Endothelial cell of umbilical vein (primary cell): Measurements from ENCODE around the gene ELL2. TPM values are rescaled to one million over a fixed set of nuclear protein-coding genes. Genes with fewer than 3 reads are reported as not detected.

Experiments
- BruUV-seq: library from RNA; stranded (reverse); fragments of 400-500 nt; replicated peaks from 2 replicates; lab custom pipeline; 2021; lab: Mats Ljungman, UMichigan
- CTCF ChIA-PET: fragments of 300-600, 350-600 bp; sonication (Branson Sonifier 250); formaldehyde crosslinking; loops from one replicate; lab custom pipeline; 2021; ENCODE audit warnings: antibody characterized with exemption, inconsistent platforms; lab: Charles Lee
- POLR2A ChIA-PET: fragments of 300-600, 350-600 bp; sonication (Branson Sonifier 250); formaldehyde crosslinking; loops from one replicate; lab custom pipeline; 2021; ENCODE audit warnings: antibody characterized with exemption, inconsistent platforms; lab: Charles Lee
- DNase-seq: peaks from one replicate; pipeline ENCODE4 v3.0.0-alpha.2; 2011; ENCODE audit warnings: low read depth, low spot score
- FAIRE-seq: peaks from 2 replicates; lab custom pipeline; 2011; peaks lifted over from hg19 to GRCh38; lab: Jason Lieb, UNC
- H2AFZ ChIP-seq: 2 replicates; pipeline ENCODE4 v1.6.0; 2012; ENCODE audit warnings: low read depth, low read length, control low read depth, inconsistent platforms
- H3K27ac ChIP-seq: 2 replicates; pipeline ENCODE4 v1.5.1; 2011; ENCODE audit warnings: low read depth, mild to moderate bottlenecking, control low read depth, low read length, moderate library complexity; ENCODE audit not compliant: insufficient read depth
- H3K27me3 ChIP-seq, 2 experiments: 2 replicates each; pipeline versions ENCODE4 v1.6.0 to v1.6.1; 2011; ENCODE audit warnings: low read length in 2 of 2, mixed read lengths in 1 of 2; ENCODE audit not compliant: control insufficient read depth in 2 of 2, insufficient read depth in 2 of 2
- H3K36me3 ChIP-seq, 2 experiments: 2 replicates in 1 of 2; 3 replicates in 1 of 2; pipeline ENCODE4 v1.5.1; 2011; ENCODE audit warnings: low read length in 2 of 2, mild to moderate bottlenecking in 1 of 2, moderate library complexity in 1 of 2; ENCODE audit not compliant: control insufficient read depth in 2 of 2, insufficient read depth in 2 of 2; ENCODE audit errors: extremely low read depth in 1 of 2
- H3K4me1 ChIP-seq: 3 replicates; pipeline ENCODE4 v1.5.1; 2011; ENCODE audit warnings: mild to moderate bottlenecking, low read length; ENCODE audit not compliant: control insufficient read depth, insufficient read depth; ENCODE audit errors: extremely low read depth
- H3K4me2 ChIP-seq: 2 replicates; pipeline ENCODE4 v1.6.1; 2011; ENCODE audit warnings: low read length, control low read depth, mixed read lengths; ENCODE audit not compliant: insufficient read depth
- H3K4me3 ChIP-seq, 3 experiments: fragments of 200-600 bp in 1 of 3; sonication (generic), shearing (Covaris generic) in 1 of 3; replicated peaks in 1 of 3; 2 replicates each; pipeline ENCODE4 v1.5.1; 2011 to 2016; ENCODE audit warnings: control low read depth in 3 of 3, low read length in 3 of 3, mild to moderate bottlenecking in 2 of 3, inconsistent platforms in 1 of 3, low read depth in 1 of 3, moderate library complexity in 1 of 3; ENCODE audit not compliant: insufficient read depth in 1 of 3
- H3K79me2 ChIP-seq: 2 replicates; pipeline ENCODE4 v1.6.0; 2012; ENCODE audit warnings: low read length, inconsistent platforms; ENCODE audit not compliant: control insufficient read depth, insufficient read depth
- H3K9ac ChIP-seq: replicated peaks from 2 replicates; pipeline ENCODE3; 2011; ENCODE audit warnings: low read length, control low read depth; ENCODE audit not compliant: insufficient read depth; ENCODE audit errors: extremely low read depth
- H3K9me1 ChIP-seq: replicated peaks from 3 replicates; pipeline ENCODE4 v1.6.0; 2011; ENCODE audit warnings: mild to moderate bottlenecking, low read length; ENCODE audit not compliant: control insufficient read depth, insufficient read depth; ENCODE audit errors: extremely low read depth
- H3K9me3 ChIP-seq: replicated peaks from 2 replicates; pipeline ENCODE4 v1.5.1; 2012; ENCODE audit warnings: low read length, inconsistent platforms; ENCODE audit not compliant: control insufficient read depth, insufficient read depth
- H4K20me1 ChIP-seq: replicated peaks from 2 replicates; pipeline ENCODE3; 2011; ENCODE audit warnings: mild to moderate bottlenecking, low read length; ENCODE audit not compliant: control insufficient read depth, insufficient read depth; ENCODE audit errors: extremely low read depth
- EZH2 ChIP-seq: IDR thresholded peaks from 2 replicates; pipeline ENCODE4 v1.6.1; 2012; ENCODE audit warnings: borderline replicate concordance, low read depth, mild to moderate bottlenecking, moderate library complexity, low read length, inconsistent platforms; ENCODE audit not compliant: severe bottlenecking
- FOS ChIP-seq: IDR thresholded peaks from 2 replicates; pipeline ENCODE4 v1.6.1; 2011; ENCODE audit warnings: mild to moderate bottlenecking, low read length, moderate library complexity, borderline replicate concordance; ENCODE audit not compliant: insufficient read depth
- GATA2 ChIP-seq: IDR thresholded peaks from 2 replicates; pipeline ENCODE4 v1.7.0; 2011; ENCODE audit warnings: low read depth, mild to moderate bottlenecking, moderate library complexity, mixed read lengths, low read length; ENCODE audit not compliant: insufficient read length, insufficient read depth
- JUN ChIP-seq: IDR thresholded peaks from 2 replicates; pipeline ENCODE4 v1.6.1; 2011; ENCODE audit warnings: borderline replicate concordance, low read depth; ENCODE audit not compliant: insufficient read length, insufficient read depth
- MYC ChIP-seq: IDR thresholded peaks from one replicate; pipeline ENCODE4 v1.6.1; 2011; ENCODE audit warnings: mild to moderate bottlenecking, low read depth, low read length
- POLR2A ChIP-seq: IDR thresholded peaks from 2 replicates; pipeline ENCODE4 v1.6.1; 2012; ENCODE audit warnings: low read depth, mild to moderate bottlenecking, control low read depth, low read length
- POLR2AphosphoS5 ChIP-seq: IDR thresholded peaks from 2 replicates; pipeline ENCODE4 v1.6.1; 2012; ENCODE audit warnings: low read depth, mild to moderate bottlenecking, control low read depth, low read length, moderate library complexity; ENCODE audit not compliant: insufficient read depth
- dilution Hi-C: fragments of 300-500 bp; cut with MboI; formaldehyde crosslinking; loops from one replicate; pipeline ENCODE4 v1.15.0; 2019; ENCODE audit warnings: low sequenced_read_pairs; ENCODE audit not compliant: extremely low pct_ligation_motif_present
- intact Hi-C: fragments of 100-400 bp; cut with micrococcal nuclease; formaldehyde crosslinking; loops from one replicate; pipeline ENCODE4 v1.10.0; 2022
- polyA plus RNA-seq, 4 experiments: library from polyadenylated mRNA; depleted of rRNA in 3 of 4; stranded (reverse) in 3 of 4; unstranded in 1 of 4; fragments of >200 nt; gene quantifications; 2 replicates each; pipeline versions ENCODE4 v1.2.1 to v1.2.3, GENCODE V29; 2011 to 2012; ENCODE audit warnings: missing spikeins in 1 of 4
- total RNA-seq: library from RNA; stranded (reverse); gene quantifications from 2 replicates; pipeline ENCODE4 v1.2.3, GENCODE V29; 2021
- TF ChIP-seq, protein P1 (sequence below): IDR thresholded peaks from 2 replicates; pipeline ENCODE4 v1.6.1; 2011; ENCODE audit not compliant: insufficient read depth, insufficient read length
- TF ChIP-seq, protein P2 (sequence below), 2 donors: IDR thresholded peaks; 1 replicate in 1 of 2; 2 replicates in 1 of 2; pipeline ENCODE4 v1.5.1; 2011; ENCODE audit warnings: low read length in 2 of 2, mild to moderate bottlenecking in 2 of 2, moderate library complexity in 2 of 2, control low read depth in 1 of 2, inconsistent platforms in 1 of 2, low read depth in 1 of 2; ENCODE audit not compliant: insufficient read depth in 1 of 2; ENCODE audit errors: extremely low read depth in 1 of 2

Gene ELL2
- total and polyA plus RNA-seq, 2 donors (not counting 3 experiments of a cell fraction or from before 2014, with no cell fraction given), result 6.8 to 26.0 TPM

DNA sequence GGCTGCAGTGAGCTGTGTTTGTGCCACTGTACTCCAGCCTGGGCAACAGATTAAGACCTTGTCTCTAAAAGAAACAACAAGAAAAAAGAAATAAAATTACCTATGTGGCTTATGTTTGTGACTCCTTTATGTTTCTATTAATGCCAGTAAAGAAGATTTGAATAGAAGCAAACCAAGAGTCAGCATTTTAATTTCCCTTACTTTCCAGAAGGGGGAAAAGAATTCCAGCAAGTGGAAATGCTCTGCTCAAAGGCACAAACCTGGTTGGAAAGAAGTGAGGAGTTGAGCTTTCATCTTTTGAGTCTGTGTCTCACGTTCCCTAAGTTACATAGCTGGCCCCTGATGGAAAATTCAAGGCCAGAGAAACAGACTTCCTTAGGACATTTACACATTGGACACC is 23.6 kb upstream of the ELL2 start:
- no TSS peak for BruUV-seq
- intact Hi-C loops, result no loop called here
- no peaks in the 10 kb centered on the region for H3K36me3 ChIP-seq
- H4K20me1 ChIP-seq, result no peaks in the 10 kb centered on the region
- H3K4me3 ChIP-seq, result no peak overlapping the region
- no peaks in the 10 kb centered on the region for H3K27me3 ChIP-seq
- H2AFZ ChIP-seq, result no peak overlapping the region
- DNase-seq, result no peak
- H3K4me1 ChIP-seq, result no peaks in the 10 kb centered on the region
- no peak overlapping the region for H3K9ac ChIP-seq
- dilution Hi-C loops, result no loop called here
- no peak for FAIRE-seq
- H3K4me2 ChIP-seq, result no peak overlapping the region
- TF ChIP-seq POLR2AphosphoS5, result no peak
- no peak for TF ChIP-seq JUN
- TF ChIP-seq, protein P1, sequence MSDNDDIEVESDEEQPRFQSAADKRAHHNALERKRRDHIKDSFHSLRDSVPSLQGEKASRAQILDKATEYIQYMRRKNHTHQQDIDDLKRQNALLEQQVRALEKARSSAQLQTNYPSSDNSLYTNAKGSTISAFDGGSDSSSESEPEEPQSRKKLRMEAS, result no peak
- no peak for TF ChIP-seq MYC
- TF ChIP-seq FOS, result no peak
- TF ChIP-seq GATA2, result no peak
- TF ChIP-seq EZH2, result no peak
- TF ChIP-seq, protein P2, sequence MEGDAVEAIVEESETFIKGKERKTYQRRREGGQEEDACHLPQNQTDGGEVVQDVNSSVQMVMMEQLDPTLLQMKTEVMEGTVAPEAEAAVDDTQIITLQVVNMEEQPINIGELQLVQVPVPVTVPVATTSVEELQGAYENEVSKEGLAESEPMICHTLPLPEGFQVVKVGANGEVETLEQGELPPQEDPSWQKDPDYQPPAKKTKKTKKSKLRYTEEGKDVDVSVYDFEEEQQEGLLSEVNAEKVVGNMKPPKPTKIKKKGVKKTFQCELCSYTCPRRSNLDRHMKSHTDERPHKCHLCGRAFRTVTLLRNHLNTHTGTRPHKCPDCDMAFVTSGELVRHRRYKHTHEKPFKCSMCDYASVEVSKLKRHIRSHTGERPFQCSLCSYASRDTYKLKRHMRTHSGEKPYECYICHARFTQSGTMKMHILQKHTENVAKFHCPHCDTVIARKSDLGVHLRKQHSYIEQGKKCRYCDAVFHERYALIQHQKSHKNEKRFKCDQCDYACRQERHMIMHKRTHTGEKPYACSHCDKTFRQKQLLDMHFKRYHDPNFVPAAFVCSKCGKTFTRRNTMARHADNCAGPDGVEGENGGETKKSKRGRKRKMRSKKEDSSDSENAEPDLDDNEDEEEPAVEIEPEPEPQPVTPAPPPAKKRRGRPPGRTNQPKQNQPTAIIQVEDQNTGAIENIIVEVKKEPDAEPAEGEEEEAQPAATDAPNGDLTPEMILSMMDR (IDR thresholded peaks at IDR 0.05; ENCODE audit: extremely low read depth in 1 of 2, insufficient read depth in 1 of 2, low read depth in 1 of 2, low read length in 2 of 2), result no peak
- TF ChIP-seq POLR2A, result no peak
- ChIA-PET CTCF (interaction anchor here (1.5 to 1.9 kb wide), 2 partner anchors 10 to 24 kb away, joined by 4 to 5 read pairs; no protein-coding TSS in a partner anchor), POLR2A (no interaction called here)
- no peaks in the 10 kb centered on the region for H3K9me1 ChIP-seq
- H3K27ac ChIP-seq, result no peak overlapping the region
- H3K9me3 ChIP-seq, result no peaks in the 10 kb centered on the region
- no peaks in the 10 kb centered on the region for H3K79me2 ChIP-seq
